GM23338 (cell line): ENCODE data around the gene PDE10A. TPM values are rescaled to one million over a fixed set of nuclear protein-coding genes. Genes with fewer than 3 reads are reported as not detected.

Experiments
- ATAC-seq: fragments of 200-7000 bp; cut with Tn5 transposase; 3 replicates; pipeline ENCODE4 v1.9.1; 2020
- DNase-seq: peaks from one replicate; pipeline ENCODE4 v3.0.0-alpha.2; 2015; ENCODE audit warnings: low spot score
- H2AFZ ChIP-seq: fragments of 200-600 bp; sonication (generic); 2 replicates; pipeline ENCODE4 v1.8.0; 2016; ENCODE audit warnings: antibody characterized with exemption, mild to moderate bottlenecking, moderate library complexity
- H3F3A ChIP-seq: fragments of 200-600 bp; sonication (generic); replicated peaks from 2 replicates; pipeline ENCODE4 v1.8.0; 2017; ENCODE audit warnings: antibody characterized with exemption, mixed run types, low read depth
- H3K27ac ChIP-seq: fragments of 200-600 bp; sonication (generic); 2 replicates; pipeline ENCODE4 v1.6.1; 2016; ENCODE audit warnings: low read depth
- H3K27me3 ChIP-seq: fragments of 200-600 bp; sonication (generic); 2 replicates; pipeline ENCODE4 v1.8.0; 2016; ENCODE audit warnings: mild to moderate bottlenecking, mixed run types, moderate library complexity; ENCODE audit not compliant: insufficient read depth
- H3K36me3 ChIP-seq: fragments of 200-600 bp; sonication (generic); 2 replicates; pipeline ENCODE4 v1.8.0; 2016; ENCODE audit warnings: mild to moderate bottlenecking; ENCODE audit not compliant: insufficient read depth
- H3K4me1 ChIP-seq: fragments of 200-600 bp; sonication (generic); 2 replicates; pipeline ENCODE4 v1.8.0; 2016; ENCODE audit warnings: mild to moderate bottlenecking, moderate library complexity; ENCODE audit not compliant: insufficient read depth
- H3K4me2 ChIP-seq: fragments of 200-600 bp; sonication (generic); 2 replicates; pipeline ENCODE4 v1.7.1; 2017; ENCODE audit warnings: mixed run types
- H3K4me3 ChIP-seq: fragments of 200-600 bp; sonication (generic); 2 replicates; pipeline ENCODE4 v1.6.1; 2016; ENCODE audit warnings: mixed run types
- H3K79me2 ChIP-seq: fragments of 200-600 bp; sonication (generic); replicated peaks from 2 replicates; pipeline ENCODE4 v1.8.0; 2017; ENCODE audit warnings: mild to moderate bottlenecking; ENCODE audit not compliant: insufficient read depth
- H3K9me2 ChIP-seq: fragments of 200-600 bp; sonication (generic); 2 replicates; pipeline ENCODE4 v1.8.0; 2017; ENCODE audit not compliant: insufficient read depth
- H4K20me1 ChIP-seq: fragments of 200-600 bp; sonication (generic); replicated peaks from 2 replicates; pipeline ENCODE4 v1.8.0; 2017; ENCODE audit warnings: mild to moderate bottlenecking; ENCODE audit not compliant: insufficient read depth
- H3K27ac Mint-ChIP-seq: 2 replicates; pipeline ENCODE4 v1.8.0; 2020; ENCODE audit warnings: inconsistent platforms, mild to moderate bottlenecking, moderate library complexity, mixed read lengths
- H3K27me3 Mint-ChIP-seq: 3 replicates; pipeline ENCODE4 v1.8.0; 2022; ENCODE audit warnings: low read depth, mild to moderate bottlenecking, moderate library complexity, mixed read lengths, inconsistent platforms; ENCODE audit not compliant: insufficient read depth, poor library complexity
- H3K36me3 Mint-ChIP-seq: 3 replicates; pipeline ENCODE4 v1.8.0; 2021; ENCODE audit warnings: low read depth, mild to moderate bottlenecking, inconsistent platforms, moderate library complexity, mixed read lengths
- H3K4me1 Mint-ChIP-seq: 3 replicates; pipeline ENCODE4 v1.8.0; 2020; ENCODE audit warnings: mild to moderate bottlenecking, inconsistent platforms, mixed read lengths
- H3K4me3 Mint-ChIP-seq: 3 replicates; pipeline ENCODE4 v1.8.0; 2021; ENCODE audit warnings: moderate library complexity, mild to moderate bottlenecking, inconsistent platforms, mixed read lengths
- H3K9me3 Mint-ChIP-seq: 3 replicates; pipeline ENCODE4 v1.8.0; 2020; ENCODE audit warnings: moderate library complexity, mild to moderate bottlenecking, inconsistent platforms, mixed read lengths
- CTCF ChIP-seq, 2 experiments: fragments of 200-600 bp in 1 of 2; sonication (generic) in 1 of 2; conservative IDR thresholded peaks; 2 replicates each; pipeline versions ENCODE4 v1.5.1 to v1.6.1; 2016 to 2017; ENCODE audit warnings: antibody characterized with exemption in 2 of 2, low read depth in 2 of 2, mild to moderate bottlenecking in 2 of 2, moderate library complexity in 1 of 2
- EZH2 ChIP-seq: fragments of 200-600 bp; sonication (generic); IDR thresholded peaks from one replicate; pipeline ENCODE4 v1.8.0; 2017; ENCODE audit warnings: antibody characterized with exemption, mild to moderate bottlenecking, low read depth; ENCODE audit not compliant: unreplicated experiment
- JUNB ChIP-seq: IDR thresholded peaks from one replicate; pipeline ENCODE4 v1.6.1; 2016; ENCODE audit warnings: antibody characterized with exemption; ENCODE audit not compliant: unreplicated experiment
- NANOG ChIP-seq: IDR thresholded peaks from 2 replicates; pipeline ENCODE4 v1.6.1; 2016; ENCODE audit warnings: antibody characterized with exemption, borderline replicate concordance
- POLR2AphosphoS5 ChIP-seq: IDR thresholded peaks from 2 replicates; pipeline ENCODE4 v1.6.1; 2016; ENCODE audit warnings: antibody characterized with exemption, low read depth
- REST ChIP-seq: IDR thresholded peaks from one replicate; pipeline ENCODE4 v1.6.1; 2018; ENCODE audit warnings: antibody characterized with exemption; ENCODE audit not compliant: unreplicated experiment
- STAT1 ChIP-seq: IDR thresholded peaks from one replicate; pipeline ENCODE4 v1.6.1; 2016; ENCODE audit warnings: antibody characterized with exemption; ENCODE audit not compliant: unreplicated experiment
- ZNF462 ChIP-seq: fragments of 250-450 bp; sonication (Bioruptor Pico); IDR thresholded peaks from 2 replicates; pipeline ENCODE4 v1.5.0; 2020; ENCODE audit warnings: mild to moderate bottlenecking, moderate library complexity
- polyA plus RNA-seq: library from polyadenylated mRNA; unstranded; fragments of >200 nt; fragmentation: Nextera tagmentation; extraction: Ambion mirVana; gene quantifications from 2 replicates; pipeline ENCODE4 v1.2.1, GENCODE V29; 2016
- total RNA-seq: library from RNA; depleted of rRNA; stranded (reverse); fragments of >200 nt; shearing (Covaris generic); gene quantifications from 2 replicates; pipeline ENCODE4 v1.2.3, GENCODE V29; 2014
- TF ChIP-seq, protein P1 (sequence below): IDR thresholded peaks from 2 replicates; pipeline ENCODE4 v1.6.1; 2016; ENCODE audit warnings: antibody characterized with exemption

PDE10A gene
- total and polyA plus RNA-seq, 2 experiments from 2014 or later, result 0.50 to 3.9 TPM

DNA sequence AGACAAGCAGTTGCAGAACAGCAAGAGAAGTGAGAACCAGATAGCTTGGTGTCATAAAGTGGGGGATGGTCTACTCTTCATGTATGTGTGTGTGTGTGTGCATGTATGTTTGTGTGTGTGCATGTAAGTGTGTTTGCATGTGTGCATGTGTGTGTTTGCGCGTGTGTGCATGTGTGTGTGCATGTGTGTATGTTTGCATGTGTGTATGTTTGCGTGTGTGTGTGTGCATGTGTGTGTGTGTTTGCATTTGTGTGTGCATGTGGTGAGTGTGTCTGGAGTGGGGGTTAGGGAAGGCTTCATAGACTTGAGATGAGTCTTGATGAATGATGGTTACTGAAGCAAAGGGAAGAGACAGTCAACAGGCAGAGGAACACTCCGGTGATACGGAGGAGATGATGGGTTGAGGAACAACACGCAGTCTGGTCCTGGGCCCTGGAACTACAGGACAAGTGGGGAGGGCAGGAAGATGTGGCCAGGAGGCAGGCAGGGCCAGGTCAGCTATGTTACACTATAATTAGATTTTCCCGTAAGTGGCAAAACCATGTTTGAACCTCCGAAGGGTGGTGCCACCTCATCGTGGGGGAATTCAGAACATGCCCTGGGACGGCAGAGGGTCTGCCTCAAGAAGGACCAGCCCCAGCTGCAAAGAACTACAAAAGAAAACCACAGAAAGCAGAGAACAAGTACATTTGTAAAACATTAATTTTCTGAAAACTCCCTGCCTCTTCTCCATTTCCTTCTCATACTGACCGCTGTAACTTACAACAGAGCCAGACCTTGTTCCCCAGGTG, 38.7 kb upstream of the PDE10A start:
- H3K4me2 ChIP-seq, result no peak overlapping the region
- Mint-ChIP-seq H3K4me3 (no peak overlapping the region), H3K27ac (no peak overlapping the region), H3K9me3 (no peaks in the 10 kb centered on the region), H3K36me3 (no peaks in the 10 kb centered on the region), H3K4me1 (no peaks in the 10 kb centered on the region), H3K27me3 (peaks cover 2% of the 10 kb centered on the region)
- H2AFZ ChIP-seq, result no peak overlapping the region
- H3K79me2 ChIP-seq, result no peaks in the 10 kb centered on the region
- no peak overlapping the region for H3K4me3 ChIP-seq
- H4K20me1 ChIP-seq, result no peaks in the 10 kb centered on the region
- no peaks in the 10 kb centered on the region for H3K27me3 ChIP-seq
- H3K27ac ChIP-seq, result no peak overlapping the region
- TF ChIP-seq CTCF (conservative IDR thresholded peaks at IDR 0.05; ENCODE audit: low read depth in 2 of 2) (no peak), JUNB (no peak), REST (no peak), STAT1 (no peak), POLR2AphosphoS5 (no peak), ZNF462 (no peak), EZH2 (no peak), NANOG (no peak)
- TF ChIP-seq, protein P1, sequence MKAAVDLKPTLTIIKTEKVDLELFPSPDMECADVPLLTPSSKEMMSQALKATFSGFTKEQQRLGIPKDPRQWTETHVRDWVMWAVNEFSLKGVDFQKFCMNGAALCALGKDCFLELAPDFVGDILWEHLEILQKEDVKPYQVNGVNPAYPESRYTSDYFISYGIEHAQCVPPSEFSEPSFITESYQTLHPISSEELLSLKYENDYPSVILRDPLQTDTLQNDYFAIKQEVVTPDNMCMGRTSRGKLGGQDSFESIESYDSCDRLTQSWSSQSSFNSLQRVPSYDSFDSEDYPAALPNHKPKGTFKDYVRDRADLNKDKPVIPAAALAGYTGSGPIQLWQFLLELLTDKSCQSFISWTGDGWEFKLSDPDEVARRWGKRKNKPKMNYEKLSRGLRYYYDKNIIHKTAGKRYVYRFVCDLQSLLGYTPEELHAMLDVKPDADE, result no peak
- no peaks in the 10 kb centered on the region for H3K36me3 ChIP-seq
- no peaks in the 10 kb centered on the region for H3K9me2 ChIP-seq
- H3F3A ChIP-seq, result no peaks in the 10 kb centered on the region
- ATAC-seq (no peak), DNase-seq (no peak)
- no peaks in the 10 kb centered on the region for H3K4me1 ChIP-seq
